ENCODE data around the gene NABP2. TPM values are rescaled to one million over a fixed set of nuclear protein-coding genes. Genes with fewer than 3 reads are reported as not detected.

NABP2 gene
- polyA plus RNA-seq, 1 of the 3 experiments (the other 2 are of a cell fraction) = 49.3 TPM

GRCh38 chr12:56257491-56258067 is 33.4 kb downstream of the NABP2 start:
- peak overlapping the region; percentile 9; the same call in 1 of the 2 replicates for H2AFZ ChIP-seq (ENCODE audit: low read depth)
- DNase-seq = peak; percentile 81
- WGBS (ENCODE audit: low lambda C conversion rate) = 2% methylated on average over 13 of the region's 27 CpGs

More at GRCh38 chr12:56257491-56258067, 33.4 kb downstream of the NABP2 start:
- peaks cover 15 to 19% of the 10 kb centered on the region in 2 experiments for H3K4me1 ChIP-seq (ENCODE audit: control insufficient read depth in 1 of 2, insufficient read depth in 2 of 2, low read depth in 1 of 2, low read length in 1 of 2)
- no peaks in the 10 kb centered on the region for H3K9me2 ChIP-seq
- CTCF ChIA-PET = interaction anchor here (0.6 to 5.4 kb wide), 40 partner anchors 8 to 391 kb away, joined by 3 to 58 read pairs (median 5); partner anchors contain the start of genes CNPY2, COQ10A, RNF41 and SLC39A5
- H3K36me3 ChIP-seq (replicated peaks in 1 of 2; ENCODE audit: control insufficient read depth in 1 of 2, insufficient read depth in 2 of 2, low read length in 1 of 2) = peaks cover 35 to 37% of the 10 kb centered on the region in 2 experiments
- peak overlapping the region; percentile 75 to 92 for H3K27ac ChIP-seq (ENCODE audit: low read depth in 2 of 2, low read length in 1 of 2)
- peaks cover 23% of the 10 kb centered on the region for H4K20me1 ChIP-seq (ENCODE audit: insufficient read depth)
- H3F3A ChIP-seq (replicated peaks; ENCODE audit: insufficient read depth) = peaks cover 44% of the 10 kb centered on the region
- peak overlapping the region; percentile 97 for H3K4me2 ChIP-seq
- H3K27me3 ChIP-seq (ENCODE audit: insufficient read depth) = no peaks in the 10 kb centered on the region
- TF ChIP-seq GATA2 (CRISPR knock-in tag; IDR thresholded peaks at IDR 0.05) = no peak
- TF ChIP-seq CTCF (IDR thresholded peaks at IDR 0.05) = peak; percentile 35
- TF ChIP-seq NFIC (IDR thresholded peaks at IDR 0.05; ENCODE audit: borderline replicate concordance) = no peak
- TF ChIP-seq SIN3A (IDR thresholded peaks at IDR 0.05; ENCODE audit: borderline replicate concordance, low read depth, low read length) = no peak
- TF ChIP-seq REST (IDR thresholded peaks at IDR 0.05; ENCODE audit: low read depth, low read length) = no peak
- TF ChIP-seq CHD2 (IDR thresholded peaks at IDR 0.05; ENCODE audit: low read length, partially characterized antibody) = no peak
- no peak for TF ChIP-seq RXRA (IDR thresholded peaks at IDR 0.05; ENCODE audit: borderline replicate concordance, low read depth)
- no peak for TF ChIP-seq YY1 (IDR thresholded peaks at IDR 0.05; ENCODE audit: low read depth)
- TF ChIP-seq, protein P1, sequence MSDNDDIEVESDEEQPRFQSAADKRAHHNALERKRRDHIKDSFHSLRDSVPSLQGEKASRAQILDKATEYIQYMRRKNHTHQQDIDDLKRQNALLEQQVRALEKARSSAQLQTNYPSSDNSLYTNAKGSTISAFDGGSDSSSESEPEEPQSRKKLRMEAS (IDR thresholded peaks at IDR 0.05; ENCODE audit: low read depth) = 0 out of 2 replicates have a peak, but pooled peaks have one; percentile 6
- TF ChIP-seq MXI1 (IDR thresholded peaks at IDR 0.05; ENCODE audit: low read depth, low read length) = peak; percentile 25; the same call in 1 of the 2 replicates
- POLR2A ChIA-PET = interaction anchor here (0.6 to 2.1 kb wide), 4 partner anchors 9 to 103 kb away, joined by 4 to 12 read pairs (median 5); partner anchors contain the start of genes CNPY2, COQ10A, SMARCC2 and STAT2
- H3K9ac ChIP-seq = peak overlapping the region; percentile 91
- peak overlapping the region; percentile 90 to 95 for H3K4me3 ChIP-seq (ENCODE audit: low read depth in 2 of 2, low read length in 1 of 2)
- no peaks in the 10 kb centered on the region for H3K9me3 ChIP-seq
- peaks cover 55% of the 10 kb centered on the region for H3K79me2 ChIP-seq (ENCODE audit: insufficient read depth)

Data from SK-N-SH (cell line).